Thoracic aorta (tissue), 2 donors: ENCODE results near the gene RBM7. TPM values are rescaled to one million over a fixed set of nuclear protein-coding genes. Genes with fewer than 3 reads are reported as not detected.

Experiments
- ATAC-seq: fragments of 150-250 bp; one replicate; pipeline ENCODE4 v1.8.0; 2017; ENCODE audit warnings: low read depth; ENCODE audit not compliant: insufficient number of reproducible peaks, low FRiP score
- DNase-seq: peaks from one replicate; pipeline ENCODE4 v3.0.0-alpha.2; 2020; ENCODE audit warnings: low spot score
- H3K27ac ChIP-seq, 2 donors: fragments of 200-600 bp; sonication (generic); 1 replicate in 1 of 2; 2 replicates in 1 of 2; pipeline ENCODE4 v1.5.1; 2016; ENCODE audit warnings: mild to moderate bottlenecking in 2 of 2, moderate library complexity in 2 of 2
- H3K27me3 ChIP-seq: fragments of 200-600 bp; sonication (generic); replicated peaks from 2 replicates; pipeline ENCODE4 v1.6.0; 2016; ENCODE audit warnings: mild to moderate bottlenecking; ENCODE audit not compliant: insufficient read depth
- H3K36me3 ChIP-seq: fragments of 200-600 bp; sonication (generic); one replicate; pipeline ENCODE4 v1.5.1; 2016
- H3K4me1 ChIP-seq, 2 donors: fragments of 200-600 bp; sonication (generic); 1 replicate in 1 of 2; 2 replicates in 1 of 2; pipeline versions ENCODE4 v1.5.1 to v1.6.0; 2016; ENCODE audit warnings: low read depth in 2 of 2, mild to moderate bottlenecking in 1 of 2; ENCODE audit not compliant: control insufficient read depth in 1 of 2
- H3K4me3 ChIP-seq: fragments of 200-600 bp; sonication (generic); 2 replicates; pipeline ENCODE4 v1.5.1; 2016; ENCODE audit warnings: mild to moderate bottlenecking
- H3K9me3 ChIP-seq: fragments of 200-600 bp; sonication (generic); 2 replicates; pipeline ENCODE4 v1.5.1; 2016
- CTCF ChIP-seq: fragments of 200-600 bp; sonication (generic); IDR thresholded peaks from one replicate; pipeline ENCODE4 v1.5.1; 2019; ENCODE audit warnings: antibody characterized with exemption
- total RNA-seq, 2 donors: library from RNA; depleted of rRNA; stranded (reverse); fragments of >200 nt; gene quantifications; one replicate each; pipeline versions ENCODE4 v1.1.0 to v1.2.3, GENCODE V29; 2016

The RBM7 gene
- total RNA-seq, 2 donors from 2014 or later: 10.0 to 39.4 TPM

DNA sequence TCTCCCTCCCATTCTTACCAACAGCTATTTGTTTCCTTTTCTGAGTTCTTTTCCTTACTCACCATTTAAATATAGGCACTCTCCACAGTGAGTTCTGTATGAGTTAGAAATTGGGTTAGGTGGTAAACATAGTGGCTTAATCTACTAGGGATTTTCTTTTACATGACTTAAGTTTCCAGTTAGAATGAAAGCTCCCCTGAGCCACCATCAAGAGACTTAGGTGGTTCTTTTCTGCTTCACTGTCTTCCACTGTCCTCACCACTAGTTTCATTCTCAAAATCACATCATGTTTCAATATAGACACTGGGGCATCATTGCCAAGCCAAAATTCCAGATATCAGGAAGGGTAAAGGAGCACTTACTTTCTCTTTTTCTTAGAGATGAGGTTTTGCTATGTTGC, 29.8 kb downstream of the RBM7 start:
- no peaks in the 10 kb centered on the region for H3K36me3 ChIP-seq
- no peaks in the 10 kb centered on the region for H3K9me3 ChIP-seq
- no peak overlapping the region for H3K27ac ChIP-seq
- no peaks in the 10 kb centered on the region for H3K27me3 ChIP-seq
- ATAC-seq: no peak
- DNase-seq: no peak
- TF ChIP-seq CTCF: no peak
- H3K4me1 ChIP-seq: no peaks in the 10 kb centered on the region
- H3K4me3 ChIP-seq: no peak overlapping the region

GRCh38 chr11:114432893-114433292, 32.4 kb downstream of the RBM7 start:
- Histone ChIP-seq H3K27me3 (no peaks in the 10 kb centered on the region), H3K36me3 (no peaks in the 10 kb centered on the region), H3K27ac (no peak overlapping the region), H3K4me3 (no peak overlapping the region), H3K4me1 (no peaks in the 10 kb centered on the region), H3K9me3 (no peaks in the 10 kb centered on the region)
- DNase-seq: no peak
- no peak for TF ChIP-seq CTCF
- no peak for ATAC-seq

- Histone ChIP-seq H3K36me3 (no peaks in the 10 kb centered on the region), H3K4me1 (no peaks in the 10 kb centered on the region), H3K27me3 (no peaks in the 10 kb centered on the region), H3K9me3 (no peaks in the 10 kb centered on the region), H3K4me3 (no peak overlapping the region), H3K27ac (no peak overlapping the region)
- ATAC-seq (no peak), DNase-seq (no peak)
- no peak for TF ChIP-seq CTCF
These were observed 32.9 kb downstream of the RBM7 start for GRCh38 chr11:114433376-114433775.

DNA sequence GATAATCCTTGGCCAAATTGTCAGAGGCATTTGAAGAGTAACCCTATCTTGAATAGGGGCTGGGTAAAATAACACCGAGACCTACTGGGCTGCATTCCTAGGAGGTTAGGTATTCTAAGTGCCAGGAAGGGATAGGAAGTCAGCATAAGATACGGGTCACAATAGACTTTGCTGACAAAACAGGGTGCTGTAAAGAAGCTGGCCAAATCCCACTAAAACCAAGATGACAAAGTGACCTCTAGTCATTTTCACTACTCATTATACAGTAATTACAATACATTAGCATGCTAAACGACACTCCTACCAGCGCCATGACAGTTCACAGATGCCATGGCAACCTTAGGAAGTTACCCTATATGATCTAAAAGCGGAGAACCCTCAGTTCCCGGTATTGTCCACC, 37.8 kb downstream of the RBM7 start:
- H3K27ac ChIP-seq: no peak overlapping the region
- no peak for ATAC-seq

More for the DNA sequence above, 37.8 kb downstream of the RBM7 start:
- Histone ChIP-seq H3K36me3 (no peaks in the 10 kb centered on the region), H3K9me3 (no peaks in the 10 kb centered on the region), H3K27me3 (no peaks in the 10 kb centered on the region), H3K4me1 (peaks cover 0 to 18% of the 10 kb centered on the region in 2 donors), H3K4me3 (peak overlapping the region; percentile 99)
- no peak for DNase-seq
- TF ChIP-seq CTCF: no peak
